Ascending aorta (tissue), 2 donors: ENCODE results near the gene STX11. TPM values are rescaled to one million over a fixed set of nuclear protein-coding genes. Genes with fewer than 3 reads are reported as not detected.
A peak's percentile ranks its signal among the peaks of the same experiment; 100 is the strongest.
"Not testable (repeated sequence)": the region's sequence is repeated elsewhere in the genome, so short reads cannot be mapped to it uniquely, and the experiment has no call there.

Experiments
- DNase-seq, 2 donors: peaks; one replicate each; pipeline ENCODE4 v3.0.0-alpha.2; 2019; ENCODE audit warnings: low spot score in 2 of 2
- H3K27ac ChIP-seq, 2 donors: fragments of 200-600 bp; sonication (generic); one replicate each; pipeline ENCODE4 v1.5.1; 2016 to 2017; ENCODE audit warnings: mild to moderate bottlenecking in 1 of 2
- H3K27me3 ChIP-seq: fragments of 200-600 bp; sonication (generic); one replicate; pipeline ENCODE4 v1.5.1; 2017
- H3K36me3 ChIP-seq, 2 donors: fragments of 200-600 bp; sonication (generic); one replicate each; pipeline ENCODE4 v1.5.1; 2016
- H3K4me1 ChIP-seq, 2 donors: fragments of 200-600 bp; sonication (generic); one replicate each; pipeline ENCODE4 v1.5.1; 2016 to 2017; ENCODE audit warnings: mild to moderate bottlenecking in 1 of 2
- H3K4me3 ChIP-seq, 2 donors: fragments of 200-600 bp; sonication (generic); one replicate each; pipeline ENCODE4 v1.5.1; 2016 to 2017; ENCODE audit warnings: mild to moderate bottlenecking in 1 of 2
- H3K9me3 ChIP-seq, 2 donors: fragments of 200-600 bp; sonication (generic); one replicate each; pipeline ENCODE4 v1.5.1; 2016
- intact Hi-C: fragments of 100-400 bp; cut with DNase I; formaldehyde crosslinking; loops from one replicate; pipeline ENCODE4 v1.15.1; 2023
- total RNA-seq: library from RNA; depleted of rRNA; stranded (reverse); fragments of >200 nt; gene quantifications from one replicate; pipeline ENCODE4 v1.1.0, GENCODE V29; 2016
- TF ChIP-seq, protein P1 (sequence below), 3 experiments: fragments of 200-600 bp in 2 of 3; fragments of 450-650 bp in 1 of 3; sonication (generic) in 2 of 3; IDR thresholded peaks; one replicate each; pipeline ENCODE4 v1.5.1; 2016 to 2019; ENCODE audit warnings: antibody characterized with exemption in 3 of 3, mild to moderate bottlenecking in 1 of 3, moderate library complexity in 1 of 3

Gene STX11
- total RNA-seq, 1 donor from 2014 or later, result 29.5 TPM

DNA sequence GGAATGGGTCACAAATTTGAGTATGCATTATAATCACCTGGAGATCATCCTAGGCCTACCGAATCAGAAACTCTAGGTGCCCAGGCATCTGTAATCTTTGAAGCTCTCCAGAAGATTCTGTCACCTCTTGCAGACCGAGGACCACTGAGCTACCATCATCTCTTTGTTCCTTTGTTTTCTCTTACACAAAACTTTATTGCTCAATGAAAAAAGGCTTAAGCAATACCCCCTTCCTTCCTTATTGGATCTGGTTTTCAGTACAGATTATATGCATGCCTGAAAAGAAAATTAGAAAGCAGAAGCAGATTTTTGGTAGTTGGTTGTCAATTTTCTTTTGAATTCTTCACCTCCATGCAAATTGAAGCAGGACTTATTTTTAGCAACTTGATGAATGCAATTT lies 31.3 kb downstream of the STX11 start:
- peaks cover 0 to 3% of the 10 kb centered on the region in 2 donors for H3K4me1 ChIP-seq
- H3K27ac ChIP-seq, result no peak overlapping the region
- DNase-seq, result no peak
- TF ChIP-seq, protein P1, sequence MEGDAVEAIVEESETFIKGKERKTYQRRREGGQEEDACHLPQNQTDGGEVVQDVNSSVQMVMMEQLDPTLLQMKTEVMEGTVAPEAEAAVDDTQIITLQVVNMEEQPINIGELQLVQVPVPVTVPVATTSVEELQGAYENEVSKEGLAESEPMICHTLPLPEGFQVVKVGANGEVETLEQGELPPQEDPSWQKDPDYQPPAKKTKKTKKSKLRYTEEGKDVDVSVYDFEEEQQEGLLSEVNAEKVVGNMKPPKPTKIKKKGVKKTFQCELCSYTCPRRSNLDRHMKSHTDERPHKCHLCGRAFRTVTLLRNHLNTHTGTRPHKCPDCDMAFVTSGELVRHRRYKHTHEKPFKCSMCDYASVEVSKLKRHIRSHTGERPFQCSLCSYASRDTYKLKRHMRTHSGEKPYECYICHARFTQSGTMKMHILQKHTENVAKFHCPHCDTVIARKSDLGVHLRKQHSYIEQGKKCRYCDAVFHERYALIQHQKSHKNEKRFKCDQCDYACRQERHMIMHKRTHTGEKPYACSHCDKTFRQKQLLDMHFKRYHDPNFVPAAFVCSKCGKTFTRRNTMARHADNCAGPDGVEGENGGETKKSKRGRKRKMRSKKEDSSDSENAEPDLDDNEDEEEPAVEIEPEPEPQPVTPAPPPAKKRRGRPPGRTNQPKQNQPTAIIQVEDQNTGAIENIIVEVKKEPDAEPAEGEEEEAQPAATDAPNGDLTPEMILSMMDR (IDR thresholded peaks at IDR 0.05), result no peak
- H3K27me3 ChIP-seq, result no peaks in the 10 kb centered on the region
- intact Hi-C loops, result no loop called here
- no peak overlapping the region for H3K4me3 ChIP-seq
- H3K9me3 ChIP-seq, result no peaks in the 10 kb centered on the region
- no peaks in the 10 kb centered on the region for H3K36me3 ChIP-seq

DNA sequence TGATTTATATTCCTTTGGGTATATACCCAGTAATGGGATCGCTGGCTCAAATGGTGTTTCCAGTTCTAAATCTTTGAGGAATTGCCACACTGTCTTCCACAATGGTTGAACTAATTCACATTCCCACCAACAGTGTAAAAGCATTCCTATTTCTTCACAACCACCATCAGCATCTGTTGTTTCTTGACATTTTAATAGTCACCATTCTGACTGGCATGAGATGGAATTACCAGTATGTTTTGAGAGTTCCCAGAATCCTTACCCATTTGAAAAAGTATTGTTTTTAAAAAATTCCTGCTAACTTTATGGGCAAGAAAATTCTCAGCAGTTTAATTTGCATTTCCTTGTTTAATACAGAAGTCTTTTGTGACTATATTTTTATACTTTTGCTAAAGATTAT lies 33.9 kb downstream of the STX11 start:
- H3K36me3 ChIP-seq, H3K9me3 ChIP-seq, H3K27me3 ChIP-seq, DNase-seq, H3K27ac ChIP-seq, H3K4me1 ChIP-seq, intact Hi-C loops, H3K4me3 ChIP-seq: not testable (repeated sequence)

DNA sequence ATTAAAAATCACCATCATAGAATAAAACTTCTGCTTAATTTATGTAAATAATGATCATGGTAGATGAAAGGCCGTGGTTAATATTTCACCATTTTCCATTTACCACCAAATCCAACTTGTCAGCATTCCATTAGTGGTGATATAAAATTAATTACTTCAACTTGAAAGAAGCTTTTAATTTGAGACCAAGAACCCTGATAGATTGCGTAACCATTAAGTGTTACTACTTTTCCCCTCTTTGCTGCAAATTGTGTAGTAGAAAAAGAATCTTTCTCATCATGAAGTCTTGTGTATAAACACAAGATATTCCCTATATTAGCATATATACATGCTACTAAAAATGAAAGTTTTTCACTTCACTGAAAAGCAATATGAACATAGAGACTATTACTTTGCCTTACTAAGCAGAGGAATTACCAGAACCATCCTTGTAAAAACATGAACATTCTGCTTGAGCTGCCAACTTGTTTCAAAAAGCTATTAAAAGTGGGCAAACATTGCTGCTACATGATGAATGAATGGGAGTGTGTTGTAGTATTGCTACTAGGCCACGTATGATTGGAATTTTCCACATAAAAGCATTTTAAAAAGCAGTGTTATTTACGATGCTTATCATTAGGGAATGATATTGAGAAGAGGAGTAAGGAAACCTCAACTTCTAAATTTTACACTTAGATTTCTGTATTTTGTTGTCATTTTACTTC lies 35.0 kb downstream of the STX11 start:
- TF ChIP-seq, protein P1 (IDR thresholded peaks at IDR 0.05), result no peak
- Histone ChIP-seq H3K27ac (no peak overlapping the region), H3K27me3 (no peaks in the 10 kb centered on the region), H3K36me3 (peaks cover 0 to 6% of the 10 kb centered on the region in 2 donors), H3K9me3 (no peaks in the 10 kb centered on the region), H3K4me1 (peaks cover 0 to 3% of the 10 kb centered on the region in 2 donors), H3K4me3 (no peak overlapping the region)
- no peak for DNase-seq
- intact Hi-C loops, result no loop called here

DNA sequence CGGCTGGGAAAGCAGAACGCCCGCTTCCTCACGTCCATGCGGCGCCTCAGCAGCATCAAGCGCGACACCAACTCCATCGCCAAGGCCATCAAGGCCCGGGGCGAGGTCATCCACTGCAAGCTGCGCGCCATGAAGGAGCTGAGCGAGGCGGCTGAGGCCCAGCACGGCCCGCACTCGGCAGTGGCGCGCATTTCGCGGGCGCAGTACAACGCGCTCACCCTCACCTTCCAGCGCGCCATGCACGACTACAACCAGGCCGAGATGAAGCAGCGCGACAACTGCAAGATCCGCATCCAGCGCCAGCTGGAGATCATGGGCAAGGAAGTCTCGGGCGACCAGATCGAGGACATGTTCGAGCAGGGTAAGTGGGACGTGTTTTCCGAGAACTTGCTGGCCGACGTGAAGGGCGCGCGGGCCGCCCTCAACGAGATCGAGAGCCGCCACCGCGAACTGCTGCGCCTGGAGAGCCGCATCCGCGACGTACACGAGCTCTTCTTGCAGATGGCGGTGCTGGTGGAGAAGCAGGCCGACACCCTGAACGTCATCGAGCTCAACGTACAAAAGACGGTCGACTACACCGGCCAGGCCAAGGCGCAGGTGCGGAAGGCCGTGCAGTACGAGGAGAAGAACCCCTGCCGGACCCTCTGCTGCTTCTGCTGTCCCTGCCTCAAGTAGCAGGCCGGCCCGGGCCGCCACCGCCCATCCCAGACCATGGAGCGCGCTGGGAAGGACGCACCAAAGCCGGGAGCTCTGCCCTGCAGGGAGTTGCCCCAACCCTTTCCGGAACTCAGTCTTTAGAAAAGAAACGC lies 36.7 kb downstream of the STX11 start:
- intact Hi-C loops, result no loop called here
- Histone ChIP-seq H3K4me3 (no peak overlapping the region), H3K27me3 (no peaks in the 10 kb centered on the region), H3K36me3 (peaks cover 0 to 6% of the 10 kb centered on the region in 2 donors), H3K9me3 (no peaks in the 10 kb centered on the region), H3K4me1 (peaks cover 0 to 6% of the 10 kb centered on the region in 2 donors), H3K27ac (no peak overlapping the region)
- no peak for DNase-seq
- TF ChIP-seq, protein P1 (IDR thresholded peaks at IDR 0.05), result no peak

DNA sequence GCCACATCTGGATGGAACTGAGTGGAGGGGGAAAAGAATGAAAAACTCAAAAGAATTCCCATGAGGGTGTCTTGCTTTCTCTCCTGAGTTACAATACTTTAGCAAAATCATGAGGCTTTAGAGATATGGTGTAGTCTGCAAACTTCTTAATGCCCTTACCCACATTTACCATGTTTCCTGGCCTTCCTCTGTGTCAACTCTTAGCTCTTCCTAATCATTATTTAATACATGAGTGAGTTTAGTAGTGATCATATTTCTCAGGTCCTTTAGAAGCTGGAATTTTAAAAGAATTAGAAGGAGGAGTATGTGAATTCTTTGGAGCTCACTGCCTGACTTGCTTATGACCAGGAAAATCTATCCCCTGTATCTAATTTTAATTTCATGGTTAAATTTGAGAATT lies 39.0 kb downstream of the STX11 start:
- DNase-seq, result no peak
- H3K27ac ChIP-seq, result peak overlapping the region; percentile 33
- H3K9me3 ChIP-seq, result no peaks in the 10 kb centered on the region
- TF ChIP-seq, protein P1 (IDR thresholded peaks at IDR 0.05), result no peak
- H3K27me3 ChIP-seq, result no peaks in the 10 kb centered on the region
- intact Hi-C loops, result no loop called here
- H3K4me3 ChIP-seq, result no peak overlapping the region
- H3K36me3 ChIP-seq, result peaks cover 0 to 6% of the 10 kb centered on the region in 2 donors
- H3K4me1 ChIP-seq, result peaks cover 0 to 6% of the 10 kb centered on the region in 2 donors

DNA sequence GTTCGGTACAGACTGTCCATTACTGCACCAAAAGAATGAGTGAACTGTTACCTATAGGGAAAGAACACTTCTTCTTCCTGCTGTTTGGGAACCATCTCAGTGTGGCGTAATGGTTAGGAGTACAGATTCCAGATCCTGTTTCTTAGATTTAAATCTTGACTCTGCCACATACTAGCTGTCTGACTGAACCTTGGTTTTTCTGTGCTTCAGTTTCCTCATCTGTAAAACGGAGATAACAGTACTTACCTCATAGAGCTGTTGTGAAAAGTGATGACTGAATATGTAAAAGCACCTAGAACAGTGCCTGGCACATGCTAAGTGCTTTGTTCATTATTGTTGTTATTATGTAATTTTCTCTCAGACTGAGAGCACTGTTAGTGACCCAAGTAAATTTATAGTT lies 39.8 kb downstream of the STX11 start:
- Histone ChIP-seq H3K27ac (peak overlapping the region; percentile 33), H3K9me3 (no peaks in the 10 kb centered on the region), H3K4me3 (no peak overlapping the region)

More for the DNA sequence above, 39.8 kb downstream of the STX11 start:
- Histone ChIP-seq H3K4me1 (peaks cover 0 to 6% of the 10 kb centered on the region in 2 donors), H3K27me3 (no peaks in the 10 kb centered on the region), H3K36me3 (peaks cover 0 to 6% of the 10 kb centered on the region in 2 donors)
- intact Hi-C loops, result loop anchor here (5.0 kb wide), 1 partner anchor 83 kb away; no protein-coding TSS in a partner anchor
- DNase-seq, result no peak
- TF ChIP-seq, protein P1 (IDR thresholded peaks at IDR 0.05), result no peak
